CD1c-positive myeloid dendritic cell (primary cell): ENCODE measurements around the gene CXCL9.
"Not testable (repeated sequence)": the region's sequence is repeated elsewhere in the genome, so short reads cannot be mapped to it uniquely, and the experiment has no call there.

Experiments
- DNase-seq: peaks from one replicate; pipeline ENCODE4 v3.0.0-alpha.2; 2016; ENCODE audit errors: extremely low spot score

CXCL9 gene

DNA sequence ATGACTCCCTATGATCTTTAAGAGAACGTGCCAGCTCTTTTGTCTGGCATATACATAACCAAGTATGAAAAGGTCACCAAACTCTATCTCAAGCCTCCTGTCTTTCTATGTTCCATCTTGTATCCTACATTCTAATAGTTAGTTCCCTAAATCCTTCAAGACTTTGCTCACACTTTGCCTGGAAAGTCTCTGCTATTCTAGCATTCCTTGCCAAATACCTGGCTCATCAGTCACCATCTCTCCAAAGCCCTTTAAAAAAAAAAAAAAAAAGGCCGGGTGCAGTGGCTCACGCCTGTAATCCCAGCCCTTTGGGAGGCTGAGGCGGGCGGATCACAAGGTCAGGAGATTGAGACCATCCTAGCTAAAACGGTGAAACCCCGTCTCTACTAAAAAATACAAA, 48.8 kb downstream of the CXCL9 start:
- not testable (repeated sequence) for DNase-seq

DNA sequence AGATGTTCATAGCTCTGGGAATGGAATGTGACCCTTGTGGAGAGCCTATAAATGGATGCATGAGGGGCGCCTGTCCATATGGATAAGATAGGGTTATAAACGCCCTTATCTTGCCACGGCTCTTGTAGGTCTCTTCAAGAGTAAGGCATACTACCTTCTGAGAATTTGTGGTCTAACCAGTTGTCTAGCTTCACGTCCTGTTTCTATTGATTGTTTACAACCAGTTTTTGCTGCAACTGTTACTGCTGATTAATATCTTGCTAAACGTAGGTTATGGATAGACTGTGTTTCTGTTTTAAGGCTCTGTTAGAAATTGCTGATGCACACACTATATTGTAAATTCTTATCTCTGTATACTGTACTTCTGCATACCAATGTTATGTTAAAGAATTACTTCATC, 52.5 kb downstream of the CXCL9 start:
- DNase-seq = not testable (repeated sequence)

DNA sequence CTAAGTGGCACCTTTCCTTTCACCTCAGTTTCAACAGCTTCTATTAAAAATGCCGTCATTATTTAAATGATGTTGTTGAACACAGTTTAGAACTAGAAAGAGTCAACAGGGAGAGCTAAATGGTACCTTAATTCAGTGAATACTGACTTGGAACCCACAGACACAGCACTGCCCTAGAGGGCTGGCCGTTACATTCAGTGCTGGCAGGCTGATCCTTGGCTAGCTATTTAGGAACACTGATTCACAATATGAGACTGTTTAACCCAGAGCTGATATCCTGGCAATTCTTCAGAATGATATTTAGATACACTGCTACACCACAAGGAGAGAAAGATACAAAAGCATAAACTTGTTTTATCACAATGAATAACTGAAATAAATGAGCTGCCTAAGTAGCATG, 53.8 kb downstream of the CXCL9 start:
- no peak for DNase-seq
